ENCODE measurements around the gene KRT82.
"Not testable (repeated sequence)": the region's sequence is repeated elsewhere in the genome, so short reads cannot be mapped to it uniquely, and the experiment has no call there.

The KRT82 gene

DNA sequence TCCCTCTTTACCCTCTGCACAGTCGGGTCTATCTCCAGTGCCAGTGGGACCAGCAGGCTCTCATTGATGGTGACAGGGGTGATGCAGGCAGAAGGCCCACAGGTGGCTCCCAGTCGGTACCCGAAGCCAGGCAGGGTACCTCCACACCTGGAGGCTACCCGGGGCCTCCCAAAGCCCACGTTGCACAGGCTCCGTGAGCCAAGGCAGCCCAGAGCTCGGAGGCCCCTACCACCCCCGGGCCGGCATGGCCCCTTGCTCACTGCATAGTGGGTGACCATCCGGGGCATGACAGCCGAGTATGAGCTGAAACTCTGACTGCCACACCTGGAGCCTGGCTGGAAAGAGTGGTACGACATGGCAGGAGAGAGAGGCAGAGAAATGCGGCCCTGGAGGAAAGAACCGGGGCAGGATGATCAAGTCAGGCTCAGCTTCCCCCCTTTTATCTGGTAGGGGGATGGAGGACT lies at the start of gene KRT82:
KRT82 (minus strand) TSS at position 414 of the 464 bp plus-strand sequence; CDS start at position 356, 58 bp downstream.
- no peak for DNase-seq

DNA sequence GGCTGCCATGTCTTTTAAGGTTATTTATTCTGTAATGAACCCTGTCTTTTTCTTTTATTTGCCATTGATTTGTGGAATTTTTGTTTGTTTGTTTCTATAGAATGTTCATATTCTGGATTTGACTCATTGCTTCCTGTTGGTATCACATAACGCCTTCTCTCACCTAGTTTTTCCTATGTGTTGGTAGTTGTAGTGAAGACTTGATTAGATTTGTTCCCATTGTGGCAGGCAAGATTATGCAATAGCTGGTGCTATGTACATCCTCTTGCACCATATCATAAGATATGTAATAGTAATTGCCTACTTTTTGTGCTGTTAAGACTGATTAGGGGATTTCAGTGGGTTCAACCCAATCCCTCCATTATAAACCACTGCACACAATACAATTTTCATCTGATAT lies 49.7 kb upstream of the KRT82 start:
- DNase-seq: no peak

DNA sequence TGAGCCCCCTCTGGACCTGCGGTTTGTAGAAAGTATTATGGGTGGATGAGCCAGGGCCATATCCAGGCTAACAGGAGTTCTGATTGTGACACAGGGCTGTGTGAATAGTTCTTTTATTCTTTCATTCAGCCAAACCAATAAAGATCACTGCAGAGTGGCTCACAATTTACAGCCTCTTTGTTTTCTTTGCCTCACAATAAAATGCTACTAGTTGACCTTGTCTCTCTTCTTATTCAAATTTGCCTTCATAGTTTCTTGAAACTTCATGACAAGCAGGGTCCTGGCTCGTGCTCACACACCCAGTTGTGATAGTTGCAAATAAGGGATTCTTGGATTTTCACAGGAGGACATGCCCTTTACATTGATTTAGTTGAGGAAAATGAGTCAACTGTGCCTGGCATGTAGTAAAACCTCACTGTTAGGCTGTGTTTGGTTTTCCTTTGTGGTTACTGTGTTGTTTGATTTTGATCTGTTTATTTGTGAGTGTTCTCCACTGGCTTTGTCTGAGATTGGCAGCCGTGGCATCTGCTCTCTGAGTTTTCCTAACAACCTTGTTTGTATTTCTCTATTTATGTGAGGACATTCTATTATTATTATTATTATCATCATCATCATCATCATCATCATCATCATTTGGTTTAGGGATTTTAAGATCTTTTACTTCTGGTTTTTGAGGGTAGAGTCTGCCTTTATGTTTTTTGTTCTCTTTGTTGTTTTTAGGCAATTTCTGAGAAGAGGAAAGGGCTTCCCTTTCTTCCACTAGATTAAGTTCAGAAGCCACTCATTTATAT lies 48.5 kb upstream of the KRT82 start:
- no peak for DNase-seq

DNA sequence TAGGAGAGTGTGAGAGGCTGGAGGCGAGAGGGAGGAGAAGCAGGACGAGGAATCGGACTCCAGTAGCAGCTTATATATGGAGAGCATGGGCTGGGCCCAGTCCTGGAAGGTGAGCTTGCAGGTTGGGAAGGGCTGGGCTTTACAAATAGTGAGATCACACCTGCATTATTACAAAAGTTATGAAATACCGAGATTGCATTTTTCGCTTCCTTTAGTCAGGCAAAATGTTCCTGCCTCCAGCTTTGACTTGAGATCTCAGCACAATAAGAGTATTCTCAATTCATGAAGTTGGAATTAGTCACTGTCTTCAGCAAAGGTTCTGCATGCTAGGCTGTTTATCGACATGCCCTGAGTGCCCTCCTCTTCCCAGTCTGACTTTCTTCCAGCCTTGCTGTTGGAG lies 46.0 kb upstream of the KRT82 start, which contains the start of gene KRT6B:
KRT6B (minus strand) TSS at position 46 of the 400 bp plus-strand sequence. CDS start 68 bp downstream, outside the sequence.
- no peak for DNase-seq

DNA sequence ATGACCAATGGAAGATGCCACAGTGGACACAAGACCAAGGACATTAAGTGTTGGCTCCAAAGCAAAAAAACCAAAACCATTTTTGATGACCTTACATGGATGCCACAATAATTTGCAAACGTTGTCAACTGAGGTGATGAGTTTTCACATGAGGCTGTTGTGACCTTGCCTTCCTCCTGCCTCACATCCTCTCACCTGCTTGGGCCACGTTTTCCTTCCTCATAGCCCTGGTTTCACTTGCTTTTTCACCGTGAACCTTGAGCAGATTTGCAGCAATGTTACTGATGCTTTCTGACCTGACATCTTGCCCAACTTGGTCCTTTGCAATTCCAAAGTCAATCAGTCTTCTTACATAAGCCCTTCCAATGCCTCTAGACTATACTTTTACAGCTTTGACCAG lies 42.1 kb upstream of the KRT82 start:
- DNase-seq: no peak

DNA sequence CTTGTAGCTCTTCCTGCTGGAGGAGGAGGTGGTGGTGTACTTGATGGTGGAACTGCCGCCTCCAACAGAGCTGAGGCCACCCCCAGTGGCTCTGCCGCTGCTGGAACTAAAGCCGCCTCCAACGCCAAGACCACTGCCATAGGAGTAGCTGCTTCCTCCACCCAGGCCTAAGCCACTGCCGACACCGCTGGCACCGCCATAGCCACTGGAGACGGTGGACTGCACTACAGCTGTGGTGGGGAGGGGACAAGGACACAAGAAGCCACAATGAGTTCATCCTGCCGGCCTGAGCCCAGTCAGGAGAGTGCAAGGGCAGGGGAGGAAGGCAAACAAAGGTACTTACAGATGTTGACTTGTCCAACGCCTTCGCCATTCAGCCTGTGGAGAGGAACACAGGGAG lies 41.1 kb upstream of the KRT82 start:
- DNase-seq: not testable (repeated sequence)

DNA sequence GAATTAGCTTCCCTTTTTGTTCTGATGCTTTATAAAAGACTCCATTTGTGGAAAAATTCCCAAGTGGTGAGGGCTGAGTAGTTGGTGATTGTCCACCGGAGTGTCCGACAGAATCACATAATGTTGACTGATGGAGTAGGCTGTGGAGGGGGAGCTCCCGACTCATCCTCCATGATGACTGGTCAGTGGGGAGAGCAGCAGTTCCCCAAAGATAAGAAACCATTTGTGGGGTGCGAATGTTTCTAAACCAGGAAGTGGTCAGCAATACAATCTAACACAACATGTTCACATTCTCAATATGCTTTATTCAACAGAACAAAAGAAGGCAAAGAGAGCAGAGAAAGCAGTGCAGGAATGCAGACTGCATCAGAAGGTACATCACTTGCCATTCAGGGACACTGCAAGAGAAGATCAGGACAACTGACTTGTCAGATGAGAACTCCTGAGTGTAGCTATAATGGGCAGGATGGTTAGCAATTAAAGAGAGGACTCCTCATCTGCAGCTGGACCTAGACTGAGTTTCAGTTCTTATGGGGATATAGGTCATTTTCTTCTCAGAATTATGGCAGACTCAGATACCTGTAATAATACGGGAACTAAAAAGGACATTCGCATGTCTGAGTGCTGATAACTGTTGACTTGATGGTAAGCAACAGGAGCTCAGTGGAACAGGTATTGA lies 40.4 kb upstream of the KRT82 start:
- no peak for DNase-seq

DNA sequence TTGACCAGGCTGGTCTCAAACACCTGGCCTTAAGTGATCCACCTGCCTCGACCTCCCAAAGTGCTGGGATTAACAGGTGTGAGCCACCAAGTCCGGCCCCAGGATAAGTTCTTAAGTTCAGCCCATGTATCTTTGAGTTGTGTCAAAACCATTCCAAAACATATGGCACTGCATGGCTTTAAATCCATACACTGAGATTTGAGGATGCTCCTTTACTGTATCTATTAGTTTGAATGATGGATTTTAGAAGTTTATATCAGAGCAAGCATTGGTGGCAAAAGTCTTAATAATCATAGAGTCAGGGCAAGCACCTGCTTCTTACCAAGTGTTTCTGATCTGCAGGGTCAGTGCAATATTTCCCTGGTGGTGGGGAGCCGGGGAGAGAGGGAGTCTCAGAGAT lies 39.7 kb upstream of the KRT82 start:
- DNase-seq: no peak

DNA sequence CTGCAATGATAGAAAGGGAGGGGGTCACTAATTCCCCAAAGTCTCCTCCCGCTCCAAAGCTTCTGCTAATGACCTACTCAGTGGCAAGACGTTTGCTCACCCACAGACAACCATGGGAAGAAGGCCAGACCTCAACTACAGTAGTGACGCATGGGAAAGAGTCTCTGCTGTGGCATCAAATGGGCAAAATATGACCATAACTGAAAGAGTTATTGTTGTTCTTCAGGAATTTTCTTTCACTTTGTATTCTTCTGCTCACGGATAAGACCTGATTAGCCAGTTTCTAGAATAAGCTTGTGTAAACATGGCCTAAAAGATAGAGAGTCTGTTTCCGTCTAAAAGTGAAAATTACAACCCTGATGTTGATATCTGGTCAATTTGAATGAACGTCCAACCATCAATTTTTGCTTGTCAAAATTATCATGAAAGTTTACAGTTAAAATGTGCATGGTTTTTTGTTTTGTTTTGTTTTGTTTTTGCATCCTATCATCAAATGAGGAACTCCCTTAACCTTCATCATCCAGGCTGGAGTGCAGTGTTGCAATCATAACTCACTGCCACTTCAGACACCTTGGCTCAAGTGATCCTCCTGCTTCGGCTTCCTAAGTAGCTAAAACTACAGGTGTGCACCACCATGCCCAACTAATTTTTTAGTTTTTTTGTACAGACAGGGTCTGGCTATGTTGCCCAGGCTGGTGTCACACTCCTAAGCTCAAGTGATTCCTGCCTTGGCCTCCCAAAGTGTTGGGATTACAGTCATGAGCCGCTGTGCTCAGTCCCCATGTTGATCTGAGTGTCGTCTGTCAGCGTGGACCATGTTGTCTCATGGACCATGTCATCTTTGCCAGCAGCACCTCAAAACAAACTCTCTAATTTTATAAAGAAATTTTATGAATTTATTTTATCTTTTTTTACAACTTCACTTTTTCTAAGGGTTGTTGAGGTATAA lies 38.8 kb upstream of the KRT82 start:
- no peak for DNase-seq

DNA sequence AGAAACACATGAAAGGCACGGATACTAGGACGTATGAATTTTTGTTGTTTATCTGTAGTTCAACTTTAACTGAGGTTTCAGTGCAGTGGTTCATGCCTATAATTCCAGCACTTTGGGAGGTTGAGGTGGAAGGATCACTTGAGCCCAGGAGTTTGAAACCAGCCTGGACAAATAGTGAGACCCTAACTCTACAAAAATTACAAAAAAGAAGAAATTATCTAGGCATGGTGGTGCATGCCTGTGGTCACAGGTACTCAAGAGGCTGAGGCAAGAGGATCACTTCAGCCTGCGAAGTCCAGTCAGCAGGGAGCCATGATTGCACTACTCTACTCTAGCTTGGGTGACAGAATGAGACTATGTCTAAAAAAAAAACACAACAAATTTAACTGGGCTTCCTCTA lies 37.8 kb upstream of the KRT82 start:
- DNase-seq: no peak

DNA sequence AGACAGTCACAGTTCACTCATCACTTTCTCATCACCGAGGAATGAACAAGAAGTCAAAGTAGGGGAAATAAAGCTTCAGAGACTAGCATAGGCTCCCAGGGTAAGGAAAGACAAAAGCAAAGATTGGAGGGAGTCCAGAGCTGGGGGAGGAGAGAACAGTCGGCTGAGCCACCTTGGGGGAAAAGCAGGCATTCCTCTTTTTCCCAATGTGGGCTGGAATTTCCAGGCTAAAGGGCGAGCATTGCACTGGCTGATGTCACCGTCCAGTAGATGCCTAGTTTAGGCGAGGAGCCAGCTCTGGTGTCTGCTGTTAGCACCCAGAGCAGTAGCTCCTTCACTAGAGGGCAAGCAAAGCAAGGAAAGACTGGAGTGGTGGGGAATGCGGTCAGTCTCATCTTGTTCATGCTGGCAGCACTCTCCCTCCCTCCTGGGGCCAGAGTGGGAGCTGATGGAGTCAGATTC lies 36.5 kb upstream of the KRT82 start:
- no peak for DNase-seq

DNA sequence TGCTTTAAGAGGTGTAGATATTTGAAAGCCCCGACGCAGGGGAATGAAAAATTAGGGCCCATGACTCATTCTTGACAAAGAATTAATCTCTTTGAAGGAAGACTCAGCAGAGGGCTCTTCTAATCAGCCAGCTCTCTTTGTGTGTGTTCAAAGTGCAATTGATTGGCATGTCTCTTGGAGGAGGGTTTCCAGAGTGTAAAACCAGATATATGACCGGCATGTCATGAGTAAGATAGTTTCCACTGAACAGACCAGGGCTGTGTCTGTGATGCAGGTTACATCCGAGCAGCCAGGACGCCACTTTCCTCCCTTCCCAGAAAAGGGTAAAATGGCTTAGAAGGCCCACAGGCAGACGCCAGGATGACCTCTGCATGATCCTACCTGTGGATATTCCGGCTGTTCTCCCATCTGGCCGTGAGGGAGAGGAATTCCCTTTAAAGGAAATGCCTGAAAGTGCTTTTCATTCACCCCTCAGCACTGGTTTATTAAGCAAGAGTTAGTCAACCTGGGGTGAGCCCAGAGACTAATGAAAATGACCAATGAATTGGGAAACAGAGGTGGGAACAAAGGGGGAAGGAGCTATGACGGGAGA lies 35.3 kb upstream of the KRT82 start:
- no peak for DNase-seq

DNA sequence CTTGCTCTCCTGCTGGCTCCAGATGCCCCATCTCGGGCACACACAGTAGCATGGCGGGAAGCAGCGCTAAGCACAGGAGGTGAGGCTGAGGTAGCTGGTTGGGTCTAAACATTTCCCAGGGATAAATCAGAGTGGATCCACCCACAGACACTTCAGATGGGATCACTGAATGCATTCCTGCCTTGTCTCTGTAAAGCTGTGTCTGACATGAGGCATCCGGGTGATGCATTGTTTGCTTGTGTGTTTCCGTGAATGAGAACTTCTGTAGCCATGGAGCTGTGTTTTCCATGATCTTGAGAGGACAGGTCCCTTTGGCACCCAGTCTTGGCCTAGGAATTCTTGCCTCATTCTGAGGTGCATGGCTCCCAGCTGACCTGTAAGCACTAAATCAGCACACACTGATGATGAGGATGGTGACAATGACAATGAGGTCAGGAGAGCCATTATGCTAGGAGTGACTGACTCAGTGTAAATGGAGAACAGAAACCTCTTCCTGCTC lies 34.7 kb upstream of the KRT82 start:
- no peak for DNase-seq

DNA sequence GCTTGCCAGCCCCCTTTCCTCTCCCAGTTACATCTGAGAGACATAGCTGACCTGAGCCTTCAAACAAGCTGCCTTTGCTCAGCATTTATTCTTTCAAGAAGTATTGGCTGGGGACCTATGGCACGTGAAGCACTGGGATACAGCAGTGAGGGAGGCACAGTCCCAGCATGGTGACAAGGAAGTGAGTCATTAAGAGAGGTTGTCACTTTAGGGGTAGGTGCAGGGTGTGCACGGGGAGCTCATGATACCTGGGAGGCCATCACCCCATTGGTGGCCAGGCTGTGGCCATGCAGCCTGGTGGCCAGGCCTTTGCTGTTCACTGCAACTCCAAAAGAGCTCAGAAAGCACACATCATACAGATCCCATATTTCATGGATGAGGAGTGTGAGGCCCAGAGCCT lies 33.7 kb upstream of the KRT82 start:
- DNase-seq: no peak

DNA sequence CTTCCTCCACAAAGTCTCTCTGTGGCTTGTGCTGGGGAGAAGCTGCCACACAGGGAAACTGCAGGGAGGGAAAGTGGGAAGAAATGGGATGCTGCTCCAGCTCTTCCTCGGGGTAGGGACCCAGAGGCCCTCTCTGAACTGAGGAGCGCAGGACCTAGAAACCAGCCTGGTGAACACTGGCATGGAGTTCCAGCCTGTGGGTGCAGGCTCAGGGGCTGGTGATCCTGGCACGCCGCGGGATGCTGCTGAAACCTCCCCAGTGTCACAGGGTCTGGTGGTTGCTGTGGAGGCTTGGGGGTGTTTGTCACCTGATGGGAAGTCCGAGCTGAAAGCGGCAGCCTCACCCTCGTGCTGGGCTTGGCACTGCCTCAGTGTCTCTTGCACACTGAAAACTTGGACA lies 33.3 kb upstream of the KRT82 start:
- no peak for DNase-seq

DNA sequence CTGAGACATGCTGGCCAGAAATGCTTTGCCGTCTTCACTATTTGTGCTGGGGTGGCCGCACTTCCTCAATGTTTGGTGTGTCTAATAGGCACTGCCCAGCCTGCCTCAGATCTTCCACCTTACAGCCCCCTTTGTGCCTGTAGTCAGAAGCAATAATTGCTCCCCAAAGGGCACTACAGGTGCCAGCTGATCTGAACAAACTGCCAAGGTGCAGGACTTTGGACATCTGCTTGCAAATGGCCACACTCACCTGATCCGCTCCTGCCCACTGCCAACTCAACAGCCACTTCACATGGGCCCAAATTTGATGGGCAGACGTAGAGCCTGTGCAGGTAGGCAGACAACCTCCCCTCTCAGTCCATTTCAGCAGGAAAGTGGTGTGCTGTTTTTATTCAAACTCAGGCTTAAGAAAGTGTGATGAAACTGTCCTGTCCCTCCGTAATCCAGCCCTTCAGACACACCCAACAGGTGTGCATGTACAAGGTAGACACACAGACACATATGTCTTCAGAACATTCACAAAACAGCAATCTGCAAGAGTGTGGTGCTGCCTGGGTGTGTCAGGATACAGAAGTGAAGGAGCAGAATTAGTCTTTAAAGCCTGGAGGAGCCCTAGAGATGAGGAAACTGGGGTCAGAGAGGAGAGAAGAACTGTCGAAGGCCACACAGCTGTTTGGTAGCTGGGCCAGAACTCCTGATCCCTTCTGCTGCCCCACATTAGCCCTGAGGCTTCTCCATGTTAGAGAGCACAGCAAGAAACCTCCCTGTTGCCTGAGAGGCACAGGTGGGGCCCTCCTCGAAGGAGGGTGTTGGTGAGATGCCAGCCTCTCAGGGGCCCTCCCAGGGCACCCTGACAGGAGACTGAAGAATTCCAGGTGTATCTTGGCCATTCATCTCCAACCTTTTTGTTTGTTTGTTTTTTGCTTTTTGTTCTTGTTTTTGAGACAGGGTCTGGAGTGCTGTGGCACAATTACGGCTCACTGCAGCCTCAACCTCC lies 32.5 kb upstream of the KRT82 start:
- no peak for DNase-seq

DNA sequence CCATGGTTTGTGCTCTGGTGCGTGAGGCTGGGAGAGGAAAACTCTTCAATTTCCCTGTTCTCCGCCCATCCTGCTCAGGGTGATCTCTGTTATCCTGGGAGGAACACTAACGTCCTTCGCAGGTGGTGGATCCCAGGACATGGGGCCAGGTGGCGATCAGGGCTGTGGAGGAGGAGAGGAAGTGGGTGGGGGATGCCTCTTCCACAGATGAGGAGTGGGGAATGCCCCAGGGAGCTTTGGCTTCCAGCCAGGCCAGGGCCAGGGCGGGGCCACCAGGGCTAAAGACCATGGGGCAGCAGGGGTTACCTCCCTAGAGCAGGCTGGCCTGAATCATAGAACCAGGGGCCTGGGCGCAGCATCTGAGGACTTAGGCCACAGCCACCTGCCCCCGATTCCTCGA lies 31.4 kb upstream of the KRT82 start:
- DNase-seq: no peak

DNA sequence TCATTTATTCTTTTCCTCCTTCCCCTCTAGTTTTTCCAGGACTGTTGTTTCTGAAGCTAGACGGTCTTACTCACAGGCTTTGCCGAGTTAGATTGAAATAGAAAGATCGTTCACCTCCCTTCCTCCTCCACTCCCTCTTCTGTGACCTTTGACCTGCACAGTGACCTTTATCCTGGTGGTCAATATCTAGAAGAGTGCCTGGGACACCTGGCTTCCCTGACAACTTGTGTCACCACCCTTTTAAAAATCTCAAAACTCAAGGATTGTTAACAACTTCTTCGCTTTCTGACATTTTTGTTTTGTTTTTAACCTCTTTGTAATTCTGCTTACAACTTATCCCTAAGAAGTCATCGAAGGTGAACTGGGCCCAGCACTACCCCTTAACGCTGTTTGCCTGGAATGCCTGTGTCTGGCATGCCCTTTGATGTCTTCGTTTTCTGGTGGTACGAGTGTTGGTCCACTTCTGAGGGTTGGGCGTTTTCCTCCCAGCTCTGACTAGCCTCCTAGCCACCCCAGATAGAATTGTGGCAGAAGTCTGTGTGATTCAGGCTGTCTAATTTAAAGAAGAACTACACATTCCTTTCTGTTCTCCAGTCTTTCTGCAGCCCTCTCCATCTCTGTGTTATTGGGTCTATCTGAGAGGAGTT lies 30.8 kb upstream of the KRT82 start:
- no peak for DNase-seq

DNA sequence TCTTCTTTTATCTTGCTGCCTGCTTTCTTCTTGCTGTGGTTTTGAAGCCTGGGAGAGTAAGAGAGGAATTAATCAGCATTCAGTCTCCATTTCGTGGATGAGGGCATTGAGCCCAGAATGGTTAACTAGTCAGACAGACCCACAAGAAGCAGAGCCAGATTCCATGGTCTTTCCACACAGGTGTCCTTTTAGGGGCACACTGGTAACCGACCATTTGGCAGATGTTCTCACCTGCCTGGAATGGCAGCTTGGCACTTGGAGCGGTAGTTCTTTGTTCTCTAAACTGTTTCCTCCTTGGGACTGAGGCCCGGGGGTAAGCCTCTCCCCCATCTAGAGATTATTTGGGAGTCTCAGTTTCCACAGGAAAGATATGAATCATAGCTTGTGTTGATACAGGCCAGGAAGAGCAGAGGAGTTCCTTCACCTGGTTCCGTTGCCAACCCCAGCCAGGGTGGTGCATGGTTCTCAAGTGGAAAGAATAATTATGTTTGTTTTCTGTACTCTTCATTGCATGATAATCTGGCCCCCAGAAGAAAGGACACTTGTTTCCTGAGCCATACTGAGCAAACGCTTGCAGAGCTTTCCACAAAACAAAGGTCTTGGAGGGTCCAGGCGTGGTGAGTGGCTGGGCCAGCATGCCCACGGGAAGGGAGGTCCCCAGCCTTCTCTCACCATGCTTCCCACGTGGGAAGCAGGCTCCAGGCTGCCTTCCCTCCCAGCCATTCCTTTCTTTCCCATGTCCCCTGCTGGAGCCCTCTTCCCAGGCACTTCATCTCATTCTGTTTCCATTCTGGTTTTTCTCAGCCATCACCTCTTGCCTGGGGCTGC lies 30.1 kb upstream of the KRT82 start:
- DNase-seq: no peak

DNA sequence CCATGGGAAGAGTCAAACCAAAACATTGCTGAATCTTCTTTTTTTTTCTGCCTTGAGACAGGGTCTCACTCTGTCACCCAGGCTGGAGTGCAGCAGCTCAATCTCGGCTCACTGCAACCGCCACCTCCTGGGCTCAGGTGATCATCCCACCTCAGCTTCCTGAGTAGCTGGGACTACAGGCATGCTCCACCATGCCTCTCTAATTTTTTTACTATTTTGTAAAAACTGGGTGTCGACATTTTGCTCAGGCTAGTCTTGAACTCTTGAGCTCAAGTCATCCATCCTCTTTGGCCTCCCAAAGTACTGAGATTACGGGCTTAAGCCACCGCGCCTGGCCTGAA lies 29.5 kb upstream of the KRT82 start:
- no peak for DNase-seq

Measured in retina (tissue), 1 donor.